ENCODE data around the gene MAPK6. TPM values are rescaled to one million over a fixed set of nuclear protein-coding genes. Genes with fewer than 3 reads are reported as not detected.
A peak's percentile ranks its signal among the peaks of the same experiment; 100 is the strongest.

The MAPK6 gene
- total RNA-seq, 3 donors from 2014 or later (not counting 1 experiment from before 2014, with no cell fraction given): 33.0 to 36.2 (median 33.1) TPM

GRCh38 chr15:52021892-52022540, 3.0 kb downstream of the MAPK6 start:
- no peaks in the 10 kb centered on the region for H3K9me3 Mint-ChIP-seq

GRCh38 chr15:52023169-52023922, 4.3 kb downstream of the MAPK6 start:
- no peak overlapping the region for H3K4me3 ChIP-seq (ENCODE audit: low read length)
- H3K4me1 ChIP-seq (ENCODE audit: control insufficient read depth, insufficient read depth, low read length): peaks cover 11% of the 10 kb centered on the region
- H3K36me3 ChIP-seq (ENCODE audit: control insufficient read depth, insufficient read depth, low read length): no peaks in the 10 kb centered on the region
- ATAC-seq (no peak), DNase-seq (no peak)
- H3K27ac Mint-ChIP-seq: peak overlapping the region in 1 of 2 donors; percentile 43
- no peaks in the 10 kb centered on the region for H3K9me3 ChIP-seq (ENCODE audit: control insufficient read depth, insufficient read depth, low read length)
- intact Hi-C loops (cut with micrococcal nuclease): no loop called here
- peaks cover 31 to 35% of the 10 kb centered on the region in 2 donors for H3K4me1 Mint-ChIP-seq
- no peaks in the 10 kb centered on the region for H3K27me3 ChIP-seq (ENCODE audit: control insufficient read depth, insufficient read depth, low read length)
- H3K4me3 Mint-ChIP-seq: peak overlapping the region; percentile 59
- H3K27me3 Mint-ChIP-seq (ENCODE audit: low read depth in 2 of 2): no peaks in the 10 kb centered on the region
- no peak overlapping the region for H3K27ac ChIP-seq (ENCODE audit: low read length)
- 98% methylated on average over 13 of the region's 13 CpGs for WGBS (ENCODE audit: insufficient coverage)
- no peak for TF ChIP-seq CTCF (IDR thresholded peaks at IDR 0.05)
- no peaks in the 10 kb centered on the region for H3K9me3 Mint-ChIP-seq
- no peaks in the 10 kb centered on the region for H3K36me3 Mint-ChIP-seq

More at GRCh38 chr15:52021892-52022540, 3.0 kb downstream of the MAPK6 start:
- no peak for TF ChIP-seq CTCF (IDR thresholded peaks at IDR 0.05)
- no peak for ATAC-seq
- Histone ChIP-seq H3K4me3 (ENCODE audit: low read length) (no peak overlapping the region), H3K27ac (ENCODE audit: low read length) (no peak overlapping the region), H3K27me3 (ENCODE audit: control insufficient read depth, insufficient read depth, low read length) (no peaks in the 10 kb centered on the region), H3K4me1 (ENCODE audit: control insufficient read depth, insufficient read depth, low read length) (peaks cover 11% of the 10 kb centered on the region), H3K9me3 (ENCODE audit: control insufficient read depth, insufficient read depth, low read length) (no peaks in the 10 kb centered on the region), H3K36me3 (ENCODE audit: control insufficient read depth, insufficient read depth, low read length) (no peaks in the 10 kb centered on the region)
- Mint-ChIP-seq H3K4me1 (peaks cover 32 to 36% of the 10 kb centered on the region in 2 donors), H3K36me3 (no peaks in the 10 kb centered on the region), H3K4me3 (no peak overlapping the region), H3K27me3 (ENCODE audit: low read depth in 2 of 2) (peaks cover 0 to 2% of the 10 kb centered on the region in 2 donors), H3K27ac (peak overlapping the region in 1 of 2 donors; percentile 99)
- intact Hi-C loops (cut with micrococcal nuclease): loop anchor here (1.0 kb wide), 1 partner anchor 51 kb away; the partner anchor contains the start of gene LEO1
- DNase-seq: no peak
- WGBS (ENCODE audit: insufficient coverage): 73% methylated on average over 9 of the region's 10 CpGs

- H3K9me3 Mint-ChIP-seq: no peaks in the 10 kb centered on the region
- intact Hi-C loops (cut with micrococcal nuclease): no loop called here
- H3K36me3 ChIP-seq (ENCODE audit: control insufficient read depth, insufficient read depth, low read length): no peaks in the 10 kb centered on the region
- peaks cover 8 to 10% of the 10 kb centered on the region in 2 donors for H3K4me1 Mint-ChIP-seq
- H3K9me3 ChIP-seq (ENCODE audit: control insufficient read depth, insufficient read depth, low read length): peaks cover 3% of the 10 kb centered on the region
- TF ChIP-seq CTCF (IDR thresholded peaks at IDR 0.05): no peak
- H3K27me3 ChIP-seq (ENCODE audit: control insufficient read depth, insufficient read depth, low read length): no peaks in the 10 kb centered on the region
- H3K4me1 ChIP-seq (ENCODE audit: control insufficient read depth, insufficient read depth, low read length): no peaks in the 10 kb centered on the region
- no peak overlapping the region for H3K27ac ChIP-seq (ENCODE audit: low read length)
- no peak overlapping the region for H3K4me3 ChIP-seq (ENCODE audit: low read length)
- ATAC-seq (no peak), DNase-seq (no peak)
- no peak overlapping the region for H3K27ac Mint-ChIP-seq
- 97% methylated on average over 5 of the region's 5 CpGs for WGBS (ENCODE audit: insufficient coverage)
- H3K27me3 Mint-ChIP-seq (ENCODE audit: low read depth in 2 of 2): no peaks in the 10 kb centered on the region
- H3K4me3 Mint-ChIP-seq: no peak overlapping the region
- no peaks in the 10 kb centered on the region for H3K36me3 Mint-ChIP-seq
Measured at GRCh38 chr15:52028431-52029093, 9.5 kb downstream of the MAPK6 start.

All from natural killer cell (primary cell).